GM12801 (cell line): ENCODE measurements around the gene PXDN.

Experiments
- TF ChIP-seq, protein P1 (sequence below): IDR thresholded peaks from one replicate; pipeline ENCODE4 v1.5.1; 2011; ENCODE audit warnings: control low read depth; ENCODE audit not compliant: insufficient read length; ENCODE audit errors: extremely low read depth

PXDN gene

DNA sequence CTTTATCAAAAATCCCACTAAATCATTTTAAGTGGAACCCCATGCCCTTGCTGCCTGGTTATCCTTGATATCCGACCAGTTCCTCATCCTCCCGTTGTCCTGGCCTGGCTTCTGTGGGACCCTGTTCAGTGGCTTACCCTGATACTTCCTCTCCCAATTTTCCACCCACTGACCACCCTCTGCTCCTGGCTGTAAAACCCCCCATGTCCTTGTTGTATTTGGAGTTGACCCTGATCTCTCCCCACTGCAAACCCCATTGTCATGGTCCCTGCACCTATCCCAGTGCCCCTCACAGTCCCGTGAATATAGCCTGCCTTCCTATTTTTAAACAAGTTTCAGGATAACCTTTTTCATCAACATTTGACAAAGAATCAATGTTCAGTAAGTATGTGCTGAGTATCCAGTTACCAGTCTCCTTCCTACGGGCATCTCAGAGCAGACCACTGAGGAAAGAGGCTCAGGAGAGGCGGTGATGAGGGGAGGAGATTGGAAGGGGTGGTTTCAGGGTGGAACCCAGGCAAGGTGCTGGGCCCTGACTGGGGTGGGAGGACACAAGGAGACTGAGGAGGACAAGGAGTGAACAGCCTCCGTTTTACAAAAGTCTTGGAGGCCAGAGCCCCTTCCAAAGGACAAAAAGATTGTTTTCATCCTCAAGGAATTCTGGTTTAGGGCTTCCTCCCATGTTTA is 131.8 kb downstream of the PXDN start:
- TF ChIP-seq, protein P1, sequence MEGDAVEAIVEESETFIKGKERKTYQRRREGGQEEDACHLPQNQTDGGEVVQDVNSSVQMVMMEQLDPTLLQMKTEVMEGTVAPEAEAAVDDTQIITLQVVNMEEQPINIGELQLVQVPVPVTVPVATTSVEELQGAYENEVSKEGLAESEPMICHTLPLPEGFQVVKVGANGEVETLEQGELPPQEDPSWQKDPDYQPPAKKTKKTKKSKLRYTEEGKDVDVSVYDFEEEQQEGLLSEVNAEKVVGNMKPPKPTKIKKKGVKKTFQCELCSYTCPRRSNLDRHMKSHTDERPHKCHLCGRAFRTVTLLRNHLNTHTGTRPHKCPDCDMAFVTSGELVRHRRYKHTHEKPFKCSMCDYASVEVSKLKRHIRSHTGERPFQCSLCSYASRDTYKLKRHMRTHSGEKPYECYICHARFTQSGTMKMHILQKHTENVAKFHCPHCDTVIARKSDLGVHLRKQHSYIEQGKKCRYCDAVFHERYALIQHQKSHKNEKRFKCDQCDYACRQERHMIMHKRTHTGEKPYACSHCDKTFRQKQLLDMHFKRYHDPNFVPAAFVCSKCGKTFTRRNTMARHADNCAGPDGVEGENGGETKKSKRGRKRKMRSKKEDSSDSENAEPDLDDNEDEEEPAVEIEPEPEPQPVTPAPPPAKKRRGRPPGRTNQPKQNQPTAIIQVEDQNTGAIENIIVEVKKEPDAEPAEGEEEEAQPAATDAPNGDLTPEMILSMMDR: no peak

DNA sequence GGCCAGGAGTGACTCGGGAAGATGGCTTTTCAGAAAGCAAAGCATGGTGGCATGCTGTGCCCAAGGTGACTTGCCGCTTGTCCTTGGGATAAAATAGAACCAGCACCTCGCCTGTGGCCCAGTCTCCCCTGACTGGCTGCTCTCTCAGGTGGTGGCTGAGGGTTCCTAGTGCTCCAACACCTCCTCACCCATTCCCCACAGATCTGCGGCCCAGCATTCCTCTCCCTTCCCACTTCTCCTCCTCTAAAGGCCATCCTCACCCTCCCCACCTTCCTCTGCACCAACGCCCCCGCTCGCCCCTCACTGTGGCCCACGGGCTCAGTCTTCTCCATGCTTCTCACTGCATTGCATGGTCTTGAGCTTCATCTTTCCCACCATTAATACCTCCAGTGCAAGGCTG is 132.4 kb downstream of the PXDN start:
- TF ChIP-seq, protein P1: no peak

GRCh38 chr2:1610096-1610485 is 134.2 kb downstream of the PXDN start:
- TF ChIP-seq, protein P1: no peak

- TF ChIP-seq, protein P1: no peak
Observed at GRCh38 chr2:1609485-1610095, 134.7 kb downstream of the PXDN start.

DNA sequence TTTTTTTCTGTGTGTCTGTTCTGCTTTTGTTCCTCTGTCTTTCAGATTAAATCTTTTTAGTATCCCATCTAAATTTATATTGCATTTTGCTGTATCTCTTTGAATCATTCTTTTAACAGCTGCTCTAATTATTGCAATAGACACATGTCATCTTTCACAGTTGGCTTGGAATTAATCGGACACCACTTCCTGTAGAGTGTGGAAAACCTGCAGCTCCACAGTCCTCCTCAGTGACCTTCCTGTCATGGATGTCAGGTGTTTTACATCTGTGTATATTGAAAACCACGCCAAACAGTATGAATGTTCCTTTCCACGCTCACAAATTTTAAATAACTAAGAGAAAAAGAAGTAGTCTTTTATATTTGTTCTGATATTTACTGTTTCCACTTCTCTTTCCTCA is 135.3 kb downstream of the PXDN start:
- TF ChIP-seq, protein P1: no peak

- TF ChIP-seq, protein P1: no peak
Observed at GRCh38 chr2:1607971-1608688, 136.2 kb downstream of the PXDN start.

- TF ChIP-seq, protein P1: no peak
Observed at GRCh38 chr2:1607236-1607920, 136.9 kb downstream of the PXDN start.
